LNCaP clone FGC (cell line): ENCODE results near the gene LAMA4.

Experiments used
- DNase-seq: peaks from one replicate; pipeline ENCODE4 v3.0.0-alpha.2; 2011; ENCODE audit warnings: low read depth
- H3K4me3 ChIP-seq: 2 replicates; pipeline ENCODE4 v1.5.1; 2011; ENCODE audit warnings: mild to moderate bottlenecking, low read depth, low read length, control low read depth
- TF ChIP-seq, protein P1 (sequence below): IDR thresholded peaks from 2 replicates; pipeline ENCODE4 v1.5.1; 2012; ENCODE audit warnings: mild to moderate bottlenecking; ENCODE audit not compliant: control insufficient read depth, insufficient read depth; ENCODE audit errors: extremely low read depth

LAMA4 gene

DNA sequence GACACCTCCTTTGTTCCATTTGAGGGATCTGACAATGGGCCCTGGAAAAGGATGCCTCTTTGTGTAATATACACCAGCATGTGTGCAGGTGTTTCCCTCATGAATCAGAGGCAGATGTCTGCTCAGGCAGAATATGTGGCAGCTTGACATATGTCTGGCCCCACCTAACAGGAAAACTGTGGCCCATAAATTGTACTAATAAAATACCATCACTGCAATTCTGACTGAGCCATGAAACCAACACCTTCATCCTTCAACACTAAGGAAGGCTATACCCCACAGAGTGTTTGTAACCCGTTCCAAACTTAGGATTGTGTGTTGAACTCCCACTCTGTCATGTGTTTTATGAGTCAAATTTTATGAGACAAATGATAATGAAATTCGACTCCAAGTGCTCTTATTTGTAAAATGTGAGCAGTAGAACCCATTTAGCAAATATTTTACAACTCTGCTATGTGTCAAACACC is 22.7 kb downstream of the LAMA4 start:
- TF ChIP-seq, protein P1, sequence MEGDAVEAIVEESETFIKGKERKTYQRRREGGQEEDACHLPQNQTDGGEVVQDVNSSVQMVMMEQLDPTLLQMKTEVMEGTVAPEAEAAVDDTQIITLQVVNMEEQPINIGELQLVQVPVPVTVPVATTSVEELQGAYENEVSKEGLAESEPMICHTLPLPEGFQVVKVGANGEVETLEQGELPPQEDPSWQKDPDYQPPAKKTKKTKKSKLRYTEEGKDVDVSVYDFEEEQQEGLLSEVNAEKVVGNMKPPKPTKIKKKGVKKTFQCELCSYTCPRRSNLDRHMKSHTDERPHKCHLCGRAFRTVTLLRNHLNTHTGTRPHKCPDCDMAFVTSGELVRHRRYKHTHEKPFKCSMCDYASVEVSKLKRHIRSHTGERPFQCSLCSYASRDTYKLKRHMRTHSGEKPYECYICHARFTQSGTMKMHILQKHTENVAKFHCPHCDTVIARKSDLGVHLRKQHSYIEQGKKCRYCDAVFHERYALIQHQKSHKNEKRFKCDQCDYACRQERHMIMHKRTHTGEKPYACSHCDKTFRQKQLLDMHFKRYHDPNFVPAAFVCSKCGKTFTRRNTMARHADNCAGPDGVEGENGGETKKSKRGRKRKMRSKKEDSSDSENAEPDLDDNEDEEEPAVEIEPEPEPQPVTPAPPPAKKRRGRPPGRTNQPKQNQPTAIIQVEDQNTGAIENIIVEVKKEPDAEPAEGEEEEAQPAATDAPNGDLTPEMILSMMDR, result no peak
- DNase-seq, result no peak

DNA sequence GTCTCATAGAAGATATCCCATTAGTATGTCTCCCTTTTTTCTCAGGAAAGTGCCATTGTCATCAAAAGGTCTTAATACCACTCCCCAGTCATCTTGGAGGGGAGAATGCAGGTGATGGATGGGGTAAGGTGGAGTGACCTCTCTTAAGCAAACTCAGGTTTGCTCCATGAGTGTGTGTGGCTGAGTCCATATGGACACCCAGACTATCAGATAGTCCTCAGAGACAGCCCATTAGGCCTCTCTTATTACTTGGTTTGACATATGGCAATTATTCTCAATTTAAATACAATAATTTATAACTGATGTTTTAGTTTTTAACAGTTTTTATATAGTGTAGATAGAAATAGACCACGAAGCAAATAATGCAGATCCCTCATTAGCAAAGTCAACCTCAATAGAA is 23.2 kb downstream of the LAMA4 start:
- TF ChIP-seq, protein P1, result no peak
- DNase-seq, result no peak

More for the DNA sequence above, 22.7 kb downstream of the LAMA4 start:
- no peak overlapping the region for H3K4me3 ChIP-seq

DNA sequence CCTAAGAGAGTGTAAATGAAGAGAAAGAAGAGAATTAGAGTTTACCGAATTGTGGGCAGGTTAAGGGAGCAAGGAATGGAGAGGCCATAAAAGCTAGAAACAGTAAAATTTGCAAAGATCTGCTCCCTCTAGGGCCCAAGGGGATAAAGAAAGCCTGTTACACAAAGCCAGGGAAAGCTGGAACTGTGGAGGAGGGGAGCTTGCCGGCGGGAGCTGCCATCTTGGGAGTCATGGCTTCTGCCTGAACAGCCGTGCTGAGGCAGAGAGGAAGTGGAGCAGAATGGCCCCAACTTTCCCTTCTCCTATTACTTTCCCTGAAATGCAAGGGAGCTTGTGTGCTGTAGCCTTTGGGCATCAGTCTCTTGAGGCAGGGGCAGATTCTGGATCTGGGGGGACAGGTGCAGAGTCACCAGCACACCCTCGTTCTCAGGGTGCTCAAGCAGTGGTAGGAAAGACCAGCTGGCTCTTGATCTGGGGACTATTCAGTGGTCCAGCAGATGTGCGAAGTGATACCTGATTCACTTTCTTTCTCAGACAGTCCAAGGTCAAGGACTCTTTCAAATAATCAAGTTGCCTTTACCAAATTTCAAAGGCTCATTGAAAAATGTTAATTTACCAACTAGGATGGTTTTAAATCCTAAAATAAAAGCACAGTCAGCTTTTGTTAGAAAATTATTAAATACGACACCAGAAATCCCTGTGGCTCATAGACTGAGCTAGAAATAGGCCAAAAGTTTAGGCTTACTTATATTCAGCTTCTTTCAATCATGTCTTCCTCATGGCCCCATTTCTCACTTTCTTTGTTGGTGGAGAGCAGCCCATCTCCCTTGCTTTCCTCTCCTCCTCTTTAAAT is 25.7 kb downstream of the LAMA4 start:
- H3K4me3 ChIP-seq, result no peak overlapping the region
- TF ChIP-seq, protein P1, result no peak
- no peak for DNase-seq

More for the DNA sequence above, 23.2 kb downstream of the LAMA4 start:
- no peak overlapping the region for H3K4me3 ChIP-seq

- no peak overlapping the region for H3K4me3 ChIP-seq
- TF ChIP-seq, protein P1, result no peak
- DNase-seq, result no peak
These were observed 26.4 kb downstream of the LAMA4 start for GRCh38 chr6:112227992-112228391.

- H3K4me3 ChIP-seq, result no peak overlapping the region
- TF ChIP-seq, protein P1, result no peak
- no peak for DNase-seq
These were observed 27.0 kb downstream of the LAMA4 start for GRCh38 chr6:112227411-112227810.

DNA sequence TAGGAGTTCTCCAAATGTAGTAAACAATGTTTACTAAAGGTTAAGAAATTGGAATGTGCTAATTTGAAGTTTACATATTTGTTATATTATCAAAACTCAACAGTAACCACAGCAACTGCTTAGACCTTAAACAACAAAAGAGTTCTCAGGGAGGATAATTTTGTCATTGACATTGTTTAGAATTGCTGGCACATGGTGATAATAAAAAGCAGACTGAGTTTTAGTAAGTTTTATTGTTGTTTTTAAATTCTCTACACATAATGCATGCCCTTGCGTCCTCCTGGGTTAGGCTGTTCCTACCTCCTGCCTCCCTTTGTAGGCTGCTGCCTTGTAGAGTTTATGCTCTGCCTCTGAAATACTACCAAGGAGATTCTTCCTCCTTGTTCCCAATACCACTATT is 28.7 kb downstream of the LAMA4 start:
- DNase-seq, result no peak
- TF ChIP-seq, protein P1, result no peak
- no peak overlapping the region for H3K4me3 ChIP-seq
